B cell (primary cell): Measurements from ENCODE around the gene CDC42BPA. TPM values are rescaled to one million over a fixed set of nuclear protein-coding genes. Genes with fewer than 3 reads are reported as not detected.

Experiments used
- ATAC-seq: fragments of 200-7000 bp; cut with Tn5 transposase; one replicate; pipeline ENCODE4 v1.10.0; 2021; ENCODE audit warnings: low read depth, mild to moderate bottlenecking, moderate number of reproducible peaks, moderate library complexity
- CTCF ChIA-PET: fragments of 350-600 bp; sonication (Branson Sonifier 250); formaldehyde crosslinking; loops from one replicate; lab custom pipeline; 2021; ENCODE audit warnings: antibody characterized with exemption, inconsistent platforms; lab: Charles Lee
- POLR2A ChIA-PET: fragments of 350-600 bp; sonication (Branson Sonifier 250); formaldehyde crosslinking; loops from one replicate; lab custom pipeline; 2021; ENCODE audit warnings: antibody characterized with exemption; lab: Charles Lee
- DNase-seq: peaks from one replicate; pipeline ENCODE4 v3.0.0; 2013
- H2AFZ ChIP-seq: 2 replicates; pipeline ENCODE4 v1.6.1; 2012; ENCODE audit warnings: mild to moderate bottlenecking, low read depth, low read length; ENCODE audit not compliant: insufficient read depth, poor library complexity, severe bottlenecking
- H3K27ac ChIP-seq, 2 donors: 1 replicate in 1 of 2; 2 replicates in 1 of 2; pipeline ENCODE4 v1.5.1; 2012 to 2013; ENCODE audit warnings: low read length in 2 of 2, mild to moderate bottlenecking in 2 of 2, moderate library complexity in 1 of 2
- H3K27me3 ChIP-seq, 4 experiments: fragments of 200-600 bp in 1 of 4; sonication (generic) in 1 of 4; replicated peaks in 1 of 4; 1 replicate in 2 of 4; 2 replicates in 2 of 4; pipeline versions ENCODE4 v1.6.1 to v1.7.0; 2013 to 2016; ENCODE audit warnings: low read length in 3 of 4, mild to moderate bottlenecking in 2 of 4, mixed read lengths in 1 of 4, moderate library complexity in 1 of 4; ENCODE audit not compliant: insufficient read depth in 4 of 4, control insufficient read depth in 3 of 4; ENCODE audit errors: control extremely low read depth in 1 of 4
- H3K36me3 ChIP-seq, 2 experiments: replicated peaks in 1 of 2; 1 replicate in 1 of 2; 2 replicates in 1 of 2; pipeline versions ENCODE4 v1.6.1 to v1.7.1; 2013; ENCODE audit warnings: low read length in 1 of 2; ENCODE audit not compliant: insufficient read depth in 2 of 2, control insufficient read depth in 1 of 2; ENCODE audit errors: control extremely low read depth in 1 of 2, extremely low read depth in 1 of 2
- H3K4me1 ChIP-seq, 2 donors: fragments of 200-600 bp in 1 of 2; sonication (generic) in 1 of 2; 1 replicate in 1 of 2; 2 replicates in 1 of 2; pipeline versions ENCODE4 v1.5.1 to v1.6.1; 2013 to 2017; ENCODE audit warnings: low read length in 2 of 2; ENCODE audit not compliant: control insufficient read depth in 2 of 2, insufficient read depth in 2 of 2
- H3K4me2 ChIP-seq: replicated peaks from 2 replicates; pipeline ENCODE3; 2012; ENCODE audit warnings: mild to moderate bottlenecking, low read depth, low read length; ENCODE audit not compliant: poor library complexity, severe bottlenecking
- H3K4me3 ChIP-seq, 5 experiments: fragments of 200-600 bp in 1 of 5; sonication (generic) in 1 of 5; 1 replicate in 3 of 5; 2 replicates in 2 of 5; pipeline versions ENCODE4 v1.5.1 to v1.7.0; 2011 to 2016; ENCODE audit warnings: low read length in 4 of 5, mild to moderate bottlenecking in 4 of 5, low read depth in 2 of 5, control low read depth in 1 of 5, moderate library complexity in 1 of 5; ENCODE audit not compliant: insufficient read depth in 1 of 5; ENCODE audit errors: control extremely low read depth in 1 of 5, extremely low read depth in 1 of 5
- H3K79me2 ChIP-seq: fragments of 200-600 bp; sonication (generic); one replicate; pipeline ENCODE4 v1.6.0; 2016; ENCODE audit warnings: low read length; ENCODE audit not compliant: control insufficient read depth, insufficient read depth
- H3K9ac ChIP-seq: fragments of 200-600 bp; sonication (generic); 2 replicates; pipeline ENCODE4 v1.6.1; 2017; ENCODE audit warnings: mild to moderate bottlenecking, low read length, moderate library complexity
- H3K9me3 ChIP-seq, 3 donors: one replicate each; pipeline versions ENCODE4 v1.6.1 to v1.7.1; 2013; ENCODE audit warnings: low read length in 2 of 3; ENCODE audit not compliant: control insufficient read depth in 2 of 3, insufficient read depth in 1 of 3; ENCODE audit errors: control extremely low read depth in 1 of 3
- H4K20me1 ChIP-seq: 2 replicates; pipeline ENCODE4 v1.6.0; 2012; ENCODE audit warnings: mild to moderate bottlenecking, low read length; ENCODE audit not compliant: insufficient read depth, control insufficient read depth, poor library complexity, severe bottlenecking
- H3K27ac Mint-ChIP-seq: one replicate; pipeline ENCODE4 v1.8.0; 2021; ENCODE audit warnings: mixed read lengths
- H3K27me3 Mint-ChIP-seq: one replicate; pipeline ENCODE4 v1.8.0; 2021; ENCODE audit warnings: mixed read lengths
- H3K4me1 Mint-ChIP-seq: one replicate; pipeline ENCODE4 v1.8.0; 2021; ENCODE audit warnings: mixed read lengths
- H3K4me3 Mint-ChIP-seq: one replicate; pipeline ENCODE4 v1.8.0; 2021; ENCODE audit warnings: mixed read lengths
- H3K9me3 Mint-ChIP-seq: one replicate; pipeline ENCODE4 v1.8.0; 2022; ENCODE audit warnings: mixed read lengths; ENCODE audit not compliant: insufficient read depth
- EZH2 ChIP-seq: IDR thresholded peaks from 2 replicates; pipeline ENCODE4 v1.6.1; 2012; ENCODE audit warnings: borderline replicate concordance, low read depth, mild to moderate bottlenecking, moderate library complexity, low read length; ENCODE audit not compliant: insufficient read depth, poor library complexity, severe bottlenecking
- WGBS: methylation state at CpG from one replicate; pipeline ENCODE4 v1.1.5; 2013; ENCODE audit warnings: missing lambda C conversion rate; ENCODE audit not compliant: insufficient coverage; 5-methylcytosine and 5-hydroxymethylcytosine counted together
- intact Hi-C: fragments of 100-400 bp; cut with micrococcal nuclease; formaldehyde crosslinking; loops from one replicate; pipeline ENCODE4 v1.10.0; 2022
- polyA plus RNA-seq: library from polyadenylated mRNA; depleted of rRNA; stranded (reverse); fragments of >200 nt; gene quantifications from 2 replicates; pipeline ENCODE4 v1.2.3, GENCODE V29; 2012
- total RNA-seq, 2 donors: library from RNA; stranded (reverse); fragments of 120-200 nt in 1 of 2; gene quantifications; 1 replicate in 1 of 2; 2 replicates in 1 of 2; pipeline versions ENCODE4 v1.2.3 to v1.2.4, GENCODE V29; 2013 to 2022
- TF ChIP-seq, protein P1 (sequence below): fragments of 200-600 bp; IDR thresholded peaks from one replicate; pipeline ENCODE4 v1.8.0; 2022; ENCODE audit warnings: antibody characterized with exemption, mild to moderate bottlenecking

The CDC42BPA gene
- total and polyA plus RNA-seq, 2 donors (not counting 1 experiment from before 2014, with no cell fraction given), result 0.04 to 0.69 TPM

DNA sequence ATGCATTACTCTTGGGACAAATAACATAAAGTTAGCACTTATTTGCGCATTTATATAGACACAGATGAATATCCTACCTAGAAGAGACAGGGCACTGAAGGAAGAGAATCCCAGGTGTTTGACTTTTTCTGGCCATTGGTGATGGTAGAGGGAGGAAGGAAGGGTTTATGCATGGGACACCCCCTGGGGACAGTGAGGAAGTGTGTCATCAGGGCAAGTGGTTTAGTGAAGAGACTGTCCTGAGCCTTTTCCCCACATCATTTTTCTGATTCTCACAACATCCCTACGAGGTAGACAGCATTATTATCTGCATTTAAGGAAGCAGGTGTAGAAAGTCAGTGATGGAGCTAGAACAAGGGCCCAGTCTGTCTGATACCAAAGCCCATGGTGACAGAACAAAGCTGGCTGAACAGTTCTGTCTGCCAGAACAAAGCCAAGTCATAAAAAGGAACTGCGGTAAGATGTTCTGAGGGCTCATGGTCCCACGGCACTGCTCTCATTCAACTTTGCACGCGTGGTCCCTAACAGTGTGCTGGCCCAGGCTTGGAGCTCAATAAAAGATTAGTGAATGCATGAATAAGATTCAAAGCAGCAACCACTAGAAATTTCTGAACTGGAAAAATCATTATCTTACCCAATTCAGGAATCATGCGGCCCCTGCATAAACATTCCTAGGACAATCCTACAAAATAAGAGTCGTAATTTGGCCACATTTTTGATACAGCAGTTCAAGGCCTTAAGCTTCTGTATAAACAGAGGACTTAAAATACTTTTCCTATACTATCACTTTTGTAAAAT is 12.2 kb upstream of the CDC42BPA start:
- Mint-ChIP-seq H3K4me1 (no peaks in the 10 kb centered on the region), H3K9me3 (peaks cover 3% of the 10 kb centered on the region), H3K27ac (no peak overlapping the region), H3K4me3 (no peak overlapping the region), H3K27me3 (peaks cover 13% of the 10 kb centered on the region)
- Histone ChIP-seq H3K9ac (no peak overlapping the region), H3K27me3 (no peaks in the 10 kb centered on the region), H3K79me2 (no peaks in the 10 kb centered on the region), H3K9me3 (no peaks in the 10 kb centered on the region), H3K36me3 (no peaks in the 10 kb centered on the region), H3K4me1 (no peaks in the 10 kb centered on the region), H4K20me1 (no peaks in the 10 kb centered on the region), H2AFZ (no peak overlapping the region), H3K4me2 (no peak overlapping the region), H3K27ac (no peak overlapping the region), H3K4me3 (no peak overlapping the region)
- WGBS, result 64% methylated on average over 6 of the region's 8 CpGs
- no peak for TF ChIP-seq EZH2
- TF ChIP-seq, protein P1, sequence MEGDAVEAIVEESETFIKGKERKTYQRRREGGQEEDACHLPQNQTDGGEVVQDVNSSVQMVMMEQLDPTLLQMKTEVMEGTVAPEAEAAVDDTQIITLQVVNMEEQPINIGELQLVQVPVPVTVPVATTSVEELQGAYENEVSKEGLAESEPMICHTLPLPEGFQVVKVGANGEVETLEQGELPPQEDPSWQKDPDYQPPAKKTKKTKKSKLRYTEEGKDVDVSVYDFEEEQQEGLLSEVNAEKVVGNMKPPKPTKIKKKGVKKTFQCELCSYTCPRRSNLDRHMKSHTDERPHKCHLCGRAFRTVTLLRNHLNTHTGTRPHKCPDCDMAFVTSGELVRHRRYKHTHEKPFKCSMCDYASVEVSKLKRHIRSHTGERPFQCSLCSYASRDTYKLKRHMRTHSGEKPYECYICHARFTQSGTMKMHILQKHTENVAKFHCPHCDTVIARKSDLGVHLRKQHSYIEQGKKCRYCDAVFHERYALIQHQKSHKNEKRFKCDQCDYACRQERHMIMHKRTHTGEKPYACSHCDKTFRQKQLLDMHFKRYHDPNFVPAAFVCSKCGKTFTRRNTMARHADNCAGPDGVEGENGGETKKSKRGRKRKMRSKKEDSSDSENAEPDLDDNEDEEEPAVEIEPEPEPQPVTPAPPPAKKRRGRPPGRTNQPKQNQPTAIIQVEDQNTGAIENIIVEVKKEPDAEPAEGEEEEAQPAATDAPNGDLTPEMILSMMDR, result no peak
- DNase-seq (no peak), ATAC-seq (no peak)
- intact Hi-C loops, result no loop called here
- POLR2A ChIA-PET, result no interaction called here
- CTCF ChIA-PET, result interaction anchor here (0.6 kb wide), 1 partner anchor 56 kb away, joined by 3 read pairs; no protein-coding TSS in a partner anchor

DNA sequence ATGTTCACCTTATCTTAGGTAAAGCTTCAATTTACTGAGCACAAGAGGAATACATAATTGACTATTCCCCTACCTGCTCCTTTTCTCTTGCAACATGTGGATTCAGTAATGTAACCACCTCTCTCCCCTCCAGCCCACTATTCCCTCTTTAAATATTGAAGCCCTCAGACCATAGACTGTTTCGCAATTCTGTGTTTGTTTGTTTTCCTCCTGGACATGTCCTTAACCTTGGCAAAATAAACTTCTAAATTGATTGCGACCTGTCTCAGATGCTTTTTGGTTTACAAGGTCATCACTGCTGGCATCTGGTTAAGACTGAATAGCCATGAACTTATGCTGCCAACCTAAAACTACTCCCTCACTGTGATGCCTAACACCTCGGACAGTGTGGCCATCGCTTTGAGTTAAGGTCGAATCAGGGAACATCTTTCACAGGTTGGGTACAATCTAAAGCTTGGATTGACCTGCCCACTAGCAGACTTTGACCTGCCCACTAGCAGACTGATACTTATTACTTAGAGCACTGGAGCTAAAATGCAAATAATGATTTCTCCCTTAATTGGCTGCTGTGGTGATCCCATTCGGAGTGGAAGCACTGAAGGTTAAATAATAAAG is 10.2 kb upstream of the CDC42BPA start:
- Histone ChIP-seq H3K9me3 (peaks cover 0 to 3% (median 0%) of the 10 kb centered on the region in 3 donors), H3K4me3 (no peak overlapping the region), H2AFZ (no peak overlapping the region), H3K4me2 (no peak overlapping the region), H3K36me3 (no peaks in the 10 kb centered on the region), H3K27ac (no peak overlapping the region), H3K4me1 (no peaks in the 10 kb centered on the region), H3K9ac (no peak overlapping the region), H4K20me1 (no peaks in the 10 kb centered on the region), H3K79me2 (no peaks in the 10 kb centered on the region), H3K27me3 (no peaks in the 10 kb centered on the region)
- H3K4me3 Mint-ChIP-seq, result no peak overlapping the region
- TF ChIP-seq EZH2, result no peak
- TF ChIP-seq, protein P1, result no peak
- ATAC-seq, result no peak
- ChIA-PET POLR2A (no interaction called here), CTCF (no interaction called here)
- H3K4me1 Mint-ChIP-seq, result no peaks in the 10 kb centered on the region
- H3K9me3 Mint-ChIP-seq, result peaks cover 1% of the 10 kb centered on the region
- intact Hi-C loops, result no loop called here
- DNase-seq, result no peak
- WGBS, result 100% methylated on average over 5 of the region's 6 CpGs
- peaks cover 24% of the 10 kb centered on the region for H3K27me3 Mint-ChIP-seq
- no peak overlapping the region for H3K27ac Mint-ChIP-seq
